HG02938 (cell line): Measurements from ENCODE around the gene GNL3.

ENCODE experiments used
- ATAC-seq: cut with Tn5 transposase; IDR thresholded peaks from one replicate; pipeline ENCODE4 v1.9.1; 2021; ENCODE audit warnings: mild to moderate bottlenecking, moderate library complexity; ENCODE audit not compliant: unreplicated experiment

GNL3 gene

GRCh38 chr3:52685285-52685708 is 535 bp upstream of the GNL3 start:
- ATAC-seq = peak; percentile 57

- ATAC-seq = no peak
These were observed 2.4 kb downstream of the GNL3 start for GRCh38 chr3:52688266-52688665.

DNA sequence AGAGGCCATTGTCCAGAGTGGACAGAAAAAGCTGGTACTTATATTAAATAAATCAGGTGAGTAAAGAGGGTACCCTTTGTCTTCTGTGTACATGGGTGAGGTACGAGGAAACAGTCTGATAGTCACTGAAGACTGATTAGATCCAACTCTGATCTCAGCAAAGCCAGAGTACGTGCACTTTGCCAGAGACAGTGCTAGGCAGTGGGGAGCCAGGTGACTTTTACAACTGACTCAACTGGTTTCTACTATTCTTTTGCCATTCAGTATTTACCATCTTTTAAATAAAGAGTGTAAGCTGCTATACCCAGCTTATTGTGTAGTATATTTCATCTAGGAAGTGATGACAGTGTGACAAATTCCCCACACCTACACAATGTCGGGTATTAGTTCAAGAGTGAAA is 3.3 kb downstream of the GNL3 start:
- no peak for ATAC-seq

GRCh38 chr3:52690560-52690959 is 4.7 kb downstream of the GNL3 start:
- ATAC-seq = no peak

GRCh38 chr3:52693071-52693470 is 7.2 kb downstream of the GNL3 start:
- ATAC-seq = no peak

DNA sequence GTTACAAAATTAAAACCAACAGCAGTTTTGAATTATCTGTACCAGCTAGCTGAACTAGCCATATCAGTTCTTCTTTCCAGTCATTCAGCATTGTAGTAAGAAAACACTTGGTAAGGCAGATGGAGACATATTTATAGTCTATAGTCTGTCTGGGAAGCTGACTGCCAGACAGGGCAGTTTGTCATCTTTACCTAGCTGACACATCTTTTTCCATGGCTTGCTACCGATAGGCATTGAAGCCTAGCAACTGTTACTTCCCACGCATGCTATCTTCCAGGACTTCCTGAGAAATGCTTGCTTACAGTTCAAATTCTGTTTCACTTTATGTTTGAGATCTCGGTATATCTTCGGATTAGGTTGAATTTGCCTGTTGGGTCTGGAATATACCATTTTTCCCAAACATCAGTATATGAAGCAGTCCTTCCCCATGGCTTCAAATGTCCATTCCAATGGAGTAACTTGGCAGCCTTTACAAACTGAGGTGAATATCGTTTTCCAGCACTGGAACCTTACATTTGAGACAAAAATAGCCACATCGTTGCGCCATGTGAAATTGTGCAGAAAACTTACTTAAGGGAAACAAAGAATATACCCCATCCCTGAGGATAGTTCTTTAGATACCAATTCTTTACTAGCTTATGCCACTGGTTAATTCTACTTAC is 8.8 kb downstream of the GNL3 start:
- ATAC-seq = no peak

- ATAC-seq = no peak
These were observed 10.2 kb downstream of the GNL3 start for GRCh38 chr3:52695798-52696671.

DNA sequence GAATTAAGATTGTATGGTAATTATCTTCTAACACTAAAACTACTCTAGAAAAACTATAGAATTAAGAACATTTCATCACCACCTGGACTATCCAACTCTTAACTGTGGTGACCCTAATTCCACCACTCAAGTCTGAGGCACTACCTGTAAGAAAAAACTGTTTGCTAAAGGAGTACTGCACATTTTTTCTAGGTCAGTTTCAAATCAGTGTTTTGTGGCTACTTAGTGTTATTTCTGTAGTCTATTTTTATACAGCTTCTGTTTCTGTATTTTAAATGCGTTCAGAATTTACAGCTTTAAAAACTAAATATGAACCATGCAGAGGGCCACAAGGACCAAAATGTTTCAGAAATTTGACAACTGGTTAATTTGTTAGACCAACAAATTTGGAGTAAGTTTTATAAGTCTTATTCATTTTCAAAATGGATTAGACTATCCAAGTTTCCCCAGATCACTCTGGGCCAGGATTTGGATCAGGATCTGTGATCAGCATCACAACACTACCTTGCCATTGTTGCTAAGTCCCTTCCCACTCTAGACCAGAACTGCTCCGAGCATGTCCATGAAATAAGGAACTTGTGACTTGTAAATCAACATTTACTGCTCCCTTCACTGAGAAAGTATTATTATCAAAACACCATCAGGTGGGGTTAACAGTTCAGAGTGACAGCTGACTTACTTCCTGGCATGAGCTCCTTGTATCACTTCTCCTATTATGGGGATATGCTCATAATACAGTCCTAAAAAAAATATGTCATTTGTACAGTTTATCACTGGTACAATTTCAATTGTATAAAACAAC is 11.2 kb downstream of the GNL3 start:
- no peak for ATAC-seq

DNA sequence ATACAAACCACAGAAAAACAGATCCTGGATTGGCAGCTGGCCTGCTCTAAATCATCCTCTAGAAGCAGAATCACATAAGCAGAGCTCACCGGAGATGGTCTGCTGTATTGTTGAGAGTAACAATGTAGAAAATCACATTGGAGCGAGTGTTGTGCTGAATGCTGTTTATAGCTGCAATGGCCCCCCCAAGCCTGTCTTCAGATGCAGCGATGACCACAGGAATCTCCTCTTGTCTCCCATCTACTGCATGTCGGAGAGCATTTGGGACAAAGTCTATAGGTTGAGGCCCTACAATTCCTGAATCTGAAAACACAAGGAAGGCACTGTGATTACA is 11.8 kb downstream of the GNL3 start:
- no peak for ATAC-seq

DNA sequence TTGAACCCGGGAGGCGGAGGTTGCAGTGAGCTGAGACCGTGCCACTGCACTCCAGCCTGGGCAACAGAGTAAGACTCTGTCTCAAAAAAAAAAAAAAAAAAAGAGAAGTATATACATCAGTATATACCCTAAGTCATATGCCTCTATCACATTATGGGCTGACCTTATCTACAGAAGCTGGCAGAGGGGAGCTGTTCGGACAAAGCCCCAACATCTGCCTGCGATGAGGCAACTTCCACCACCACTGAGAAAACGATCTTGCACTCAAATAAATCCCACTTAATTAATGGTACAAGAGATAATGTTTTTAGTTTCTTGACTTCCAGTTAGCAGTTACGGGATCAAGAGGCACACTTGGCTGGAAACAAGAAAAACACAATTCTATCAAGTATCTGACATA is 17.5 kb downstream of the GNL3 start:
- no peak for ATAC-seq

GRCh38 chr3:52704611-52705437 is 19.0 kb downstream of the GNL3 start:
- ATAC-seq = peak; percentile 2

GRCh38 chr3:52705438-52705687 is 19.5 kb downstream of the GNL3 start:
- no peak for ATAC-seq

DNA sequence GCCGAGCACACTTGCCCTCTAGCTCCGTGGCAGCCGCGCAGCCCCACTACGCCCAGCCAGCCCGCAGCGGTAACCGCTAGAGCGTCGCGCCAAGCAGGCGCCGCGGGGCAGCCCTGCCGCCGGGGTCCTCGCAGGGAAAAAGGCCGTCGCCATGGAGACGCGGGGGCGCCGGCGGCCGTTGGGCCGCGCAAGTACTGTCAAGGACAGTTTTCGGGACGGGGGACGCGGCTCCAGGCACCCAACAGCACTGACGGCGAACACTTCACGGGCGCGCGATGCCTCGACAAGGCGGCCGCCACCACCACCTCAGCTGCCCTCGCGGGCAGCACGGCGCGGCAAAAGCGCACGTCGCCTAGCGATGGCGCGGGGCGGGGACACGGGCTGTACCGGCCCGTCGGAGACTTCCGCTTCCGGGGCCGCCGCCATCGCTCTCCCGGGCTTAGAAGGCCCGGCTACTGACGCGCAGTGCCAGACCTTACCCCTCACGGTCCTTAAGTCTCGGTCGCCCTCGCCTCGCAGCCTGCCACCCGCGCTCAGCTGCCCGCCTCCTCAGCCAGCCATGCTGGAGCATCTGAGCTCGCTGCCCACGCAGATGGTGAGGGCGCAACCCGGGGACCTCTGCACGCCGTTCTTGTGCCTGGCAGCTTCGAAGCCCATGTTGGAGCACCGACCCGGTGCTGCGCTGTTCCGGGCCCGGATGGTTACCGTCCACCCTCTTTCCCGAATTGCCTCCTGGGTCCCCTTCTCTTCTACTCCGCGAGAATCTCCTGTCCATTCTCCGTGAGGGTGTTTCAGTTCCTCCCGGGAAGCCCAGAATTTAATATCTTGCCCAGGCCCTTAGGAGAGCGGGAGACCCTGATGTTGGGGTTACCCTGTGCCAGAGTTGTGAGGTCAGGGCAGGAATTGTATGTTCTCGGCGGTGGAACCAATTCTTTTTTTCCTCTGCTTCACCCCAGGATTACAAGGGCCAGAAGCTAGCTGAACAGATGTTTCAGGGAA is 20.2 kb downstream of the GNL3 start, which contains the start of the genes GLT8D1 and SPCS1:
Gene GLT8D1 (minus strand): TSS at position 104 of the 999 bp plus-strand sequence. CDS start 5,331 bp downstream, outside the sequence.
Gene SPCS1 (plus strand): TSS at position 419 of the 999 bp plus-strand sequence. CDS start 141 bp downstream, at position 560.
- peak; percentile 79 for ATAC-seq

DNA sequence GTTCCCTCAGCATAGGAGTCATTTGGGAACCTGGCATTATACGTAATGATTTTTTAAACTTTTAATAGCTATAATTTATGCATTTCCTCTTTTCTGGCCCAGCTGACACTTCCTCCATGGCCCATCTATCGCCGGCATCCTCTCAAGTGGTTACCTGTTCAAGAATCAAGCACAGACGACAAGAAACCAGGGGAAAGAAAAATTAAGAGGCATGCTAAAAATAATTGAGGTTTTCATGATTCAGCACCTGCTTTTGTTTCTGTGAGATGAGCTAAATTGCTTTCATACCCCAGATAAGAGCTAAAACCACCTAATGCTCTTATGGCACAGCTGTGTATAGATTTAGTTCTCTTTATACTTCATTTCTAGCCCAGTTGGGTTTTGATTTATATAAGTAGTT is 21.8 kb downstream of the GNL3 start:
- ATAC-seq = no peak

GRCh38 chr3:52710512-52710911 is 24.7 kb downstream of the GNL3 start:
- ATAC-seq = no peak

GRCh38 chr3:52712291-52713212 is 26.7 kb downstream of the GNL3 start:
- no peak for ATAC-seq

GRCh38 chr3:52714335-52715302 is 28.8 kb downstream of the GNL3 start:
- ATAC-seq = no peak
